Endodermal cell (in vitro differentiated cells): ENCODE data around the gene SCNN1A. TPM values are rescaled to one million over a fixed set of nuclear protein-coding genes. Genes with fewer than 3 reads are reported as not detected.

Source experiments
- DNase-seq: peaks from one replicate; pipeline ENCODE4 v3.0.0-alpha.2; 2017
- H3K27ac ChIP-seq: 2 replicates; pipeline ENCODE4 v1.5.1; 2013; ENCODE audit warnings: mild to moderate bottlenecking, low read depth, low read length, moderate library complexity
- H3K27me3 ChIP-seq: 2 replicates; pipeline ENCODE4 v1.6.1; 2013; ENCODE audit warnings: mild to moderate bottlenecking, low read length, moderate library complexity; ENCODE audit not compliant: insufficient read depth, control insufficient read depth, poor library complexity, severe bottlenecking
- H3K36me3 ChIP-seq: 2 replicates; pipeline ENCODE4 v1.7.0; 2013; ENCODE audit warnings: mild to moderate bottlenecking, low read length, moderate library complexity; ENCODE audit not compliant: control insufficient read depth, insufficient read depth
- H3K4me1 ChIP-seq: one replicate; pipeline ENCODE4 v1.7.0; 2013; ENCODE audit warnings: low read length; ENCODE audit not compliant: control insufficient read depth, insufficient read depth
- H3K4me3 ChIP-seq: 2 replicates; pipeline ENCODE4 v1.5.1; 2013; ENCODE audit warnings: mild to moderate bottlenecking, low read length, moderate library complexity
- H3K9ac ChIP-seq: 2 replicates; pipeline ENCODE4 v1.6.1; 2013; ENCODE audit warnings: mild to moderate bottlenecking, low read length, moderate library complexity; ENCODE audit not compliant: poor library complexity, severe bottlenecking; ENCODE audit errors: extremely low read depth
- H3K9me3 ChIP-seq: 2 replicates; pipeline ENCODE4 v1.6.1; 2013; ENCODE audit warnings: mild to moderate bottlenecking, low read length, moderate library complexity; ENCODE audit not compliant: control insufficient read depth
- H3K27ac Mint-ChIP-seq: 2 replicates; pipeline ENCODE4 v1.8.0; 2020; ENCODE audit warnings: mixed read lengths
- H3K27me3 Mint-ChIP-seq: 2 replicates; pipeline ENCODE4 v1.8.0; 2021; ENCODE audit warnings: mild to moderate bottlenecking, mixed read lengths; ENCODE audit not compliant: insufficient read depth
- H3K36me3 Mint-ChIP-seq: 2 replicates; pipeline ENCODE4 v1.8.0; 2020; ENCODE audit warnings: low read depth, mixed read lengths
- H3K4me1 Mint-ChIP-seq: 2 replicates; pipeline ENCODE4 v1.8.0; 2020; ENCODE audit warnings: mixed read lengths
- H3K4me3 Mint-ChIP-seq: 2 replicates; pipeline ENCODE4 v1.8.0; 2020; ENCODE audit warnings: mild to moderate bottlenecking, moderate library complexity, mixed read lengths
- H3K9me3 Mint-ChIP-seq: 2 replicates; pipeline ENCODE4 v1.8.0; 2020; ENCODE audit warnings: mild to moderate bottlenecking, mixed read lengths
- CTCF ChIP-seq: fragments of 200-600 bp; sonication (generic); conservative IDR thresholded peaks from 2 replicates; pipeline ENCODE4 v1.5.0; 2021; ENCODE audit warnings: antibody characterized with exemption, mild to moderate bottlenecking
- WGBS, 2 experiments: methylation state at CpG; one replicate each; pipeline versions ENCODE4 v1.1.5 to v1.1.7; 2013; ENCODE audit warnings: missing lambda C conversion rate in 2 of 2, mixed read lengths in 1 of 2; ENCODE audit not compliant: insufficient coverage in 1 of 2, insufficient read length in 1 of 2; 5-methylcytosine and 5-hydroxymethylcytosine counted together
- total RNA-seq, 2 donors: library from RNA; stranded (reverse); fragmentation: NEBNext Ultra II Directional in 1 of 2; extraction: Animal tissue kit (Norgen Biotek cat#: 25700) in 1 of 2; gene quantifications; 2 replicates in 1 of 2; 3 replicates in 1 of 2; pipeline ENCODE4 v1.2.1, GENCODE V29; 2021

SCNN1A gene
- total RNA-seq, 2 donors from 2014 or later, result 32.1 to 87.7 TPM

- WGBS, 2 experiments, result 87 to 88% methylated on average over 3 of the region's 3 CpGs
- no peak for TF ChIP-seq CTCF
- peaks cover 3% of the 10 kb centered on the region for H3K27me3 Mint-ChIP-seq
Measured at GRCh38 chr12:6416596-6416995, 41.2 kb upstream of the SCNN1A start.

GRCh38 chr12:6407236-6407954 lies 32.0 kb upstream of the SCNN1A start:
- Mint-ChIP-seq H3K4me3 (no peak overlapping the region), H3K9me3 (no peaks in the 10 kb centered on the region), H3K4me1 (no peaks in the 10 kb centered on the region), H3K27ac (no peak overlapping the region), H3K27me3 (no peaks in the 10 kb centered on the region), H3K36me3 (no peaks in the 10 kb centered on the region)
- no peaks in the 10 kb centered on the region for H3K9me3 ChIP-seq
- H3K27ac ChIP-seq, result no peak overlapping the region
- no peak for DNase-seq
- no peaks in the 10 kb centered on the region for H3K27me3 ChIP-seq
- no peak overlapping the region for H3K4me3 ChIP-seq
- TF ChIP-seq CTCF, result no peak
- WGBS, 2 experiments, result 93 to 95% methylated on average over 6 to 10 of the region's 10 CpGs
- no peaks in the 10 kb centered on the region for H3K36me3 ChIP-seq
- no peaks in the 10 kb centered on the region for H3K4me1 ChIP-seq
- H3K9ac ChIP-seq, result no peak overlapping the region

More at GRCh38 chr12:6416596-6416995, 41.2 kb upstream of the SCNN1A start:
- no peaks in the 10 kb centered on the region for H3K4me1 Mint-ChIP-seq
- no peaks in the 10 kb centered on the region for H3K36me3 ChIP-seq
- no peak for DNase-seq
- H3K4me3 ChIP-seq, result no peak overlapping the region
- no peaks in the 10 kb centered on the region for H3K9me3 ChIP-seq
- H3K27ac Mint-ChIP-seq, result no peak overlapping the region
- no peaks in the 10 kb centered on the region for H3K4me1 ChIP-seq
- no peak overlapping the region for H3K27ac ChIP-seq
- no peak overlapping the region for H3K4me3 Mint-ChIP-seq
- no peak overlapping the region for H3K9ac ChIP-seq
- no peaks in the 10 kb centered on the region for H3K9me3 Mint-ChIP-seq
- no peaks in the 10 kb centered on the region for H3K36me3 Mint-ChIP-seq
- no peaks in the 10 kb centered on the region for H3K27me3 ChIP-seq

- H3K36me3 Mint-ChIP-seq, result no peaks in the 10 kb centered on the region
Measured at GRCh38 chr12:6405963-6406362, 30.6 kb upstream of the SCNN1A start.

More at GRCh38 chr12:6405963-6406362, 30.6 kb upstream of the SCNN1A start:
- Mint-ChIP-seq H3K4me3 (no peak overlapping the region), H3K27ac (no peak overlapping the region), H3K9me3 (no peaks in the 10 kb centered on the region), H3K27me3 (no peaks in the 10 kb centered on the region), H3K4me1 (no peaks in the 10 kb centered on the region)
- no peak for DNase-seq
- Histone ChIP-seq H3K27me3 (no peaks in the 10 kb centered on the region), H3K4me3 (no peak overlapping the region), H3K36me3 (no peaks in the 10 kb centered on the region), H3K9ac (no peak overlapping the region), H3K27ac (no peak overlapping the region), H3K4me1 (no peaks in the 10 kb centered on the region), H3K9me3 (no peaks in the 10 kb centered on the region)
- 86 to 90% methylated on average over 6 of the region's 6 CpGs for WGBS, 2 experiments
- no peak for TF ChIP-seq CTCF
